Measurements from ENCODE around the gene SPDYC.

SPDYC gene

DNA sequence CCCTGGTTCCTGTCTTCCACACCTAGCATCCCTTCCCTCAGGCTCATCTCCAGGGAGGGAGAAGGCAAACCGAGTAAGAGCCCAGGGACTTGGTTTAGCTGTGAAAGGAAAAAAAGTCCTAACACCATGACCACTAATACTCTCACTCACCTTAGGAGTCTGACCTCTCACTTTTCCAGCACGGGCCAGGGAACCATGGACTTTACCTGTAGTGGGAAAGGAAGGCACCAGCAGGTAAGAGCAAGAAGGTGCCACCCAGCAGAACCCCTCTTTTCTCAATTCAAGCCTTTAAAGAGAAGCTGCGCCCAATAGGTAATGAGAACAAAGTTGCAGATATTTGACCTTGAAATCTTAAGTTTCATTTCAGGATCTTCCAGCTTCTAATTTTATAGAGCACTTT lies 49.2 kb upstream of the SPDYC start (continued):
- no peak for TF ChIP-seq PPARA (CRISPR knock-in tag; IDR thresholded peaks at IDR 0.05; ENCODE audit: borderline replicate concordance)
- TF ChIP-seq ZC3H10 (CRISPR knock-in tag; IDR thresholded peaks at IDR 0.05) = no peak
- TF ChIP-seq ZNF565 (CRISPR knock-in tag; conservative IDR thresholded peaks at IDR 0.05; ENCODE audit: low read depth) = no peak

DNA sequence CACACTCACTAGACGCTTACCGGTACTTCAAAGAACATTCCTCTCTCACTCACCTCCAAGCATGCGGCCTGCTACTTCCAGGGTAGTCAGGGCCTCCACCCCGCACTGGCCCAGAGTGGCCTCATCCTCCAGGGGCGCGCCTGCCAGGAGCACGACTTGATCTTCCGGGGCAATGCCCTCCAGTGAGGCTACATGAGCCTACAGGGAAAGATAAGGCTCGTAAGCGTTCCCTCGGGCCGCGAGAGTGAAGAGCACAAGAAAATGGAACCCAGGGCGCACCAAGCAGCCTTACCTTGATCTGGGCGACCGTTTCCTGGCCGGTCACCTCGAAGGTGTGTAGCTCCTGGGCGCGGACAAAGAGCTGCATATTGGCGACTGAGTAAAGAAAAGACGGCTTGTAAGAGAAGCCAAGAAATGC lies 48.6 kb upstream of the SPDYC start:
- ATAC-seq = no peak
- TF ChIP-seq CREB5 (CRISPR knock-in tag; IDR thresholded peaks at IDR 0.05; ENCODE audit: low read depth) (no peak), RARB (CRISPR knock-in tag; IDR thresholded peaks at IDR 0.05) (no peak), OSR1 (CRISPR knock-in tag; IDR thresholded peaks at IDR 0.05) (no peak), PPARA (CRISPR knock-in tag; IDR thresholded peaks at IDR 0.05; ENCODE audit: borderline replicate concordance) (no peak), ZNF8 (CRISPR knock-in tag; IDR thresholded peaks at IDR 0.05) (no peak), TCF4 (CRISPR knock-in tag; IDR thresholded peaks at IDR 0.05; ENCODE audit: borderline replicate concordance) (no peak), BACH2 (CRISPR knock-in tag; IDR thresholded peaks at IDR 0.05; ENCODE audit: borderline replicate concordance) (no peak), CSRNP3 (CRISPR knock-in tag; IDR thresholded peaks at IDR 0.05) (no peak), GLIS3 (CRISPR knock-in tag; IDR thresholded peaks at IDR 0.05) (no peak), ZNF70 (CRISPR knock-in tag; IDR thresholded peaks at IDR 0.05) (no peak), SNAI2 (CRISPR knock-in tag; IDR thresholded peaks at IDR 0.05) (no peak), TSHZ2 (CRISPR knock-in tag; IDR thresholded peaks at IDR 0.05) (no peak), ISL1 (CRISPR knock-in tag; IDR thresholded peaks at IDR 0.05) (no peak), ZC3H10 (CRISPR knock-in tag; IDR thresholded peaks at IDR 0.05) (no peak), ESRRG (CRISPR knock-in tag; IDR thresholded peaks at IDR 0.05) (no peak), TOX (CRISPR knock-in tag; IDR thresholded peaks at IDR 0.05; ENCODE audit: borderline replicate concordance) (no peak), ZNF565 (CRISPR knock-in tag; conservative IDR thresholded peaks at IDR 0.05; ENCODE audit: low read depth) (no peak), CSDC2 (CRISPR knock-in tag; IDR thresholded peaks at IDR 0.05) (no peak), ZFP3 (CRISPR knock-in tag; IDR thresholded peaks at IDR 0.05) (no peak)
- TF ChIP-seq, protein P1, sequence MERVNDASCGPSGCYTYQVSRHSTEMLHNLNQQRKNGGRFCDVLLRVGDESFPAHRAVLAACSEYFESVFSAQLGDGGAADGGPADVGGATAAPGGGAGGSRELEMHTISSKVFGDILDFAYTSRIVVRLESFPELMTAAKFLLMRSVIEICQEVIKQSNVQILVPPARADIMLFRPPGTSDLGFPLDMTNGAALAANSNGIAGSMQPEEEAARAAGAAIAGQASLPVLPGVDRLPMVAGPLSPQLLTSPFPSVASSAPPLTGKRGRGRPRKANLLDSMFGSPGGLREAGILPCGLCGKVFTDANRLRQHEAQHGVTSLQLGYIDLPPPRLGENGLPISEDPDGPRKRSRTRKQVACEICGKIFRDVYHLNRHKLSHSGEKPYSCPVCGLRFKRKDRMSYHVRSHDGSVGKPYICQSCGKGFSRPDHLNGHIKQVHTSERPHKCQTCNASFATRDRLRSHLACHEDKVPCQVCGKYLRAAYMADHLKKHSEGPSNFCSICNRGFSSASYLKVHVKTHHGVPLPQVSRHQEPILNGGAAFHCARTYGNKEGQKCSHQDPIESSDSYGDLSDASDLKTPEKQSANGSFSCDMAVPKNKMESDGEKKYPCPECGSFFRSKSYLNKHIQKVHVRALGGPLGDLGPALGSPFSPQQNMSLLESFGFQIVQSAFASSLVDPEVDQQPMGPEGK (CRISPR knock-in tag; IDR thresholded peaks at IDR 0.05; ENCODE audit: borderline replicate concordance) = no peak

GRCh38 chr11:65121865-65122696 lies 48.0 kb upstream of the SPDYC start, which contains the start of the genes FAU and MRPL49:
Gene FAU (minus strand): TSS chr11:65122134. CDS start chr11:65121813, 321 bp downstream.
Gene MRPL49 (plus strand): TSS chr11:65122321. CDS start chr11:65122347, 26 bp downstream.
- no peak for TF ChIP-seq ISL1 (CRISPR knock-in tag; IDR thresholded peaks at IDR 0.05)
- 0 out of 2 replicates have a peak, but pooled peaks have one; percentile 13 for TF ChIP-seq ZFP3 (CRISPR knock-in tag; IDR thresholded peaks at IDR 0.05)
- TF ChIP-seq OSR1 (CRISPR knock-in tag; IDR thresholded peaks at IDR 0.05) = no peak
- TF ChIP-seq, protein P2, sequence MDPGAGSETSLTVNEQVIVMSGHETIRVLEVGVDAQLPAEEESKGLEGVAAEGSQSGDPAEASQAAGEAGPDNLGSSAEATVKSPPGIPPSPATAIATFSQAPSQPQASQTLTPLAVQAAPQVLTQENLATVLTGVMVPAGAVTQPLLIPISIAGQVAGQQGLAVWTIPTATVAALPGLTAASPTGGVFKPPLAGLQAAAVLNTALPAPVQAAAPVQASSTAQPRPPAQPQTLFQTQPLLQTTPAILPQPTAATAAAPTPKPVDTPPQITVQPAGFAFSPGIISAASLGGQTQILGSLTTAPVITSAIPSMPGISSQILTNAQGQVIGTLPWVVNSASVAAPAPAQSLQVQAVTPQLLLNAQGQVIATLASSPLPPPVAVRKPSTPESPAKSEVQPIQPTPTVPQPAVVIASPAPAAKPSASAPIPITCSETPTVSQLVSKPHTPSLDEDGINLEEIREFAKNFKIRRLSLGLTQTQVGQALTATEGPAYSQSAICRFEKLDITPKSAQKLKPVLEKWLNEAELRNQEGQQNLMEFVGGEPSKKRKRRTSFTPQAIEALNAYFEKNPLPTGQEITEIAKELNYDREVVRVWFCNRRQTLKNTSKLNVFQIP (CRISPR knock-in tag; IDR thresholded peaks at IDR 0.05; ENCODE audit: borderline replicate concordance, low read depth) = no peak
- no peak for TF ChIP-seq BACH2 (CRISPR knock-in tag; IDR thresholded peaks at IDR 0.05; ENCODE audit: borderline replicate concordance)
- no peak for TF ChIP-seq ARNTL (CRISPR knock-in tag; IDR thresholded peaks at IDR 0.05; ENCODE audit: borderline replicate concordance, low read depth)
- TF ChIP-seq ZNF70 (CRISPR knock-in tag; IDR thresholded peaks at IDR 0.05) = no peak
- ATAC-seq = peak; percentile 88
